Stimulated activated CD4-positive, alpha-beta T cell treated with anti-CD3 and anti-CD28 coated beads, Interleukin-1b, Interleukin-23, amount 100 ng/mL, for 1 hour (primary cell): ENCODE data around the gene ZMIZ1.
"Not testable (repeated sequence)": the region's sequence is repeated elsewhere in the genome, so short reads cannot be mapped to it uniquely, and the experiment has no call there.

Source experiments
- DNase-seq, 2 donors: peaks; one replicate each; pipeline ENCODE4 v3.0.0-alpha.2; 2020; ENCODE audit warnings: low read depth in 2 of 2

Gene ZMIZ1

DNA sequence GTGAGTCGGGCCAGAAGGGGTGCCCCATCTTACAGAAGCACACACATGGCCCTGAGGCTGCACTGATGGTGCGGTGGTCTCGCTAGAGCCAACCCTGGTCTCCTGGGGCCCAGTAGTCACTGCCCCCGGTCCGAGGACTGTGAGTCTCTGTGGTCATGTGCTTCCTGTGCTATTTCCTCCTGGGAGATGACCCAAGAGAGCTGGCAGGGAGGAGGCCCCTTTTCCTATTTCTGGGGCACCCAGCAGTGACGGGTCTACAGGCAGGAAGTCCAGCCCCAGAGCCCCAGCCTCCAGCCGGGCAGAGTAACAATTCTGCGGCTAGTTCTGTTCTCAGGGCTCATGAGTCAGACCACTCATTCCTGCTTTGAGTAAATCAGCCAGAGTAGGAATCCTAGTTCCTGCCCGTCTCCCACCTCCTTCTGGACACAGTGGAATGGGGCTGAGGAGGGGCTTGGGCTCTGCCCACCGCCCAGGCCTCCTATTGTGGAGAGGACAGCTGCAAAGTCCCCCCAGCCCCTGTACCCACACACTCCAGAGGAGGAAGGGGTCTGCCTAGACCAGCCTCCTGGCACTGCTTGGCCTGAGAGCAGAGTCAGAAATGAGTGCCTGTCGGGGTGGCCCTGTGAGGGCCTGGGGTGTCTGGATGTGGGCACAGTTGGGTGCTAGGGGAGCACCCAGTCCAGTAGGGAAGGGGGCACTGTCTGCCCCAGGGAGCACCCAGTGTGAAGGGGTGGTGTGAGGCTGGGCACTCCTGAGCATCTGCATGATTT is 198.0 kb downstream of the ZMIZ1 start:
- DNase-seq, result no peak

- DNase-seq, result no peak
Observed at GRCh38 chr10:79267499-79267898, 198.7 kb downstream of the ZMIZ1 start.

DNA sequence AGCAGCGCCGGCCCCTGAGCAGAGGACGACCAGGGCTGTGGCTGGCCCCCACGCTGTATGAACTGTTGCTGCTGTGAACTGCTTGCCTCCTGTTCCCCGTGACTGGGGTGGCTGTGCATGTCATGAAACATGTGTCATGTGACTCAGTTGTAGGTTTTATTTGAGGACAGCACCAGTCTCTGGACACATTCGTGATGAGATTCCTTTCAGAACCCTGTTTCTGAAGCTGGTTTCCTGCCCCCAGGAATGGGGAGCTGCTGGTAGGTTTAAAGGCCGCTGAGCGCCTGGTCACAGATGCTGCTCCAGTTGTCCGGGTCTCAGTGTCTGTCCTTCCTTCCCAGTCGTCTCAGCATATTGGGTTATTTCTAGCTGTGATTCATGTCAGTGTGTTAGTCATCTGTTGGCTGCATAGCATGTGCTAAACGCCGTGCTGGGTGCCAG is 199.4 kb downstream of the ZMIZ1 start:
- no peak for DNase-seq

DNA sequence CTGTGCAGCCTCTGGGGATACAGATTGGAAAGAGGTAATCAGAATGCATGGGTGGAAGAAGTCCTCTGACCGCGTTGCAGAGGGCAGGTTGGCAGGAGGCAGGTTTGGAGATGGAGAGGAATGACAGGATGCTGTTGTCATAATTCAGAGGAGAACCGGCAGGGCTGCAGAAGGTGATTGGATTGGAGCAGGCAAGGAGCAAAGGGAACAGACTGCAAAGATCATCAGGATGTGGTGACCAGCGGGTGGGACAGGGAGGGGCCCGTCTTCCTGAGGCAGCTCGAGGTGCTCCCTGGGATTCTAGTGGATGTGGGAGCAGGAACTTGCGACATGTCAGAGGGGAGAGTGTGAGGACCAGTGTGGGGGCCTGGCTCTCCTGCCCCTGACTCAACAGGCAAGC is 200.0 kb downstream of the ZMIZ1 start:
- no peak for DNase-seq

DNA sequence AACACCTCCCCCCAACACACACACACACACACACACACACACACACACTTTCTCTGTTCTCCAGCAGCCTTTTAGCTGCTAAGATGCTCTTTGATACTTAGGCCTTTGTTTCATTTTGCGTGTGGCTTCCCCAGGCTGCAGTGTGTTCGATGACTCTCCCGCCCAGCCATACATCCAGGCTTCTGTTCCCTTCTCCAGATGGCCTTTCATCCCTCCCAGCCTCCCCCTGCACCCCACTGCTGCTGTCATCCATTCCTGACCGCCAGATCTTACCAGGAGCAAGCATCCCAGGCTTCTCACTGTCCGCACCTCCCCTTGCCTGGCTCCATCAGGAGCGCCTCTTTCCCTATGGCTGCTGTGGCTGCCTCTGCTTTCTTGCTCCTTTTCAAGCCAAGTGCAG is 200.7 kb downstream of the ZMIZ1 start:
- no peak for DNase-seq

DNA sequence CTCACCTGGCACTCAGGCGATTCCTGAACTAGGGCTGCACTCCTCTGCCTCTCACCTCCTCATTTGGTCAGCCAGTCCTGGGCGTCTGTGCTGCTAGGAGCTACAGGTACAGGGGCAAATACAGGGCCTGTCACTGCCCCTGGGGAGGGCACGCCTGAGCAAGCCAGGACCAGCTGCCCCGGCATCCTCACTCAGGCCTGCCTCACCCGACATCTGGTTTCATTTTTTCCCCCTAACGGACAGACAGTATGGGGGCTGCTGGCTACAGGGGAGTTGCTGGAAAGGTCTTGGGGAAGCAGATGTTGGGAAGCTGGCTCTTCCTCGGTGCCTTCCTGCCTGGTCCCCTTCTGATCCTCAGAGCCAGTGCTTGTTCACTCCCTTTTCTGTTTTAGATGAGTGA is 201.2 kb downstream of the ZMIZ1 start:
- DNase-seq, result no peak

DNA sequence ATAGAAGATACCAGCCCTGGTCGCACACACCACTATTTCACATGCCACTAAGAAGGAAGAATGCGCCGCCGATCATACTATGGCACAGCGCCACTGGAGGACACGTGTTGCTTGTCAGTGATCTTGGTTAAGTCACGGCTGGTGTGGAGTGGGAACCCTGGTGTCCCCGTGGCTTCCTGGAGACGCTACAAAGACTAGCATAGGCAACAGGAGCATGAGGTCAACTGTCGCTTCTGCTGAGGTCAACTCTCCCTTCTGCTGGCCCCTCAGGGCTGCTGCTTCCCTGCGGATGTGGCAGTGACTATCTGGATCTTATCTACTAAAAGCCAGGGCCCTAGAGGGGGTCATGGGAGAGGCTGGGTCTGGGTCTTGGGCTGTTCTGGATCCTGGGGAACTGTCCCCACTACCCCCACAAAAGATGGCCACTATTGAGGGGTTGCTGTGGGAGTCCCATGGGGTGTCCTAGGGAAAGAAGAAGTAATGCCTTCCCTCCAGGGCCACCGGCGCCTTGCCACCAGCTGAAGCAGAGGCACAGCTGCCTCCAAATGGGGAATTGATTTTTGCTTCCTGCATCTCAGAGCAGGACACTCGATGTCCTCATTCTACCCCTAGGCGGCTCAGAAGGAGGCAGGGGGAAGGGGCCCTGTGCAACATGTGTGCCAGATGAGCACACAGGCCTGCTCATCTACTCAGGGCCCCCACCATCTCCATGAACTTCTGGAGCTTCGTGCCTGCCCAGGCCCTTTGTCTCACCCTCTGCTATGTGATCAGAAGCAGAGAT is 201.9 kb downstream of the ZMIZ1 start:
- DNase-seq, result no peak

DNA sequence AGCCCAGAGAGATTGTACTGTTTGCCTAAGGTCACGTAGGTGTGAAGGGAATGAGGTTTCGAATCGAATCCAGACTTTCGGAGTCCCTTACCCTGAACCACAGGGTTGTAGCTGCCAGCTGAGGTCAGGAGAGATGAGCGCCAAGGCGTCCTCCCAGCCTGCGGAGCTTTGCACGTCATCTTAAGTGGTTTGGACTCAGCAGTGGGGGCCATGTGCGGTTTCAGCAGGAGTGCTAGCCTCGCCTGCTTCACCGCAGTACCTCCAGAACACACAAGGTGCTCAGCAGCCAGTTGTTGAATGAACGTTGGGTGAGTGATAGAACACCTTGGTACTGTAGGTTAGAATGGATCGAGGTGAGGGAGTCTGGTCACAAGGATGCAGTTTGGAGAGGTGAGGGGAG is 203.6 kb downstream of the ZMIZ1 start:
- DNase-seq, result no peak

- DNase-seq, result no peak
Observed at GRCh38 chr10:79273604-79274003, 204.8 kb downstream of the ZMIZ1 start.

DNA sequence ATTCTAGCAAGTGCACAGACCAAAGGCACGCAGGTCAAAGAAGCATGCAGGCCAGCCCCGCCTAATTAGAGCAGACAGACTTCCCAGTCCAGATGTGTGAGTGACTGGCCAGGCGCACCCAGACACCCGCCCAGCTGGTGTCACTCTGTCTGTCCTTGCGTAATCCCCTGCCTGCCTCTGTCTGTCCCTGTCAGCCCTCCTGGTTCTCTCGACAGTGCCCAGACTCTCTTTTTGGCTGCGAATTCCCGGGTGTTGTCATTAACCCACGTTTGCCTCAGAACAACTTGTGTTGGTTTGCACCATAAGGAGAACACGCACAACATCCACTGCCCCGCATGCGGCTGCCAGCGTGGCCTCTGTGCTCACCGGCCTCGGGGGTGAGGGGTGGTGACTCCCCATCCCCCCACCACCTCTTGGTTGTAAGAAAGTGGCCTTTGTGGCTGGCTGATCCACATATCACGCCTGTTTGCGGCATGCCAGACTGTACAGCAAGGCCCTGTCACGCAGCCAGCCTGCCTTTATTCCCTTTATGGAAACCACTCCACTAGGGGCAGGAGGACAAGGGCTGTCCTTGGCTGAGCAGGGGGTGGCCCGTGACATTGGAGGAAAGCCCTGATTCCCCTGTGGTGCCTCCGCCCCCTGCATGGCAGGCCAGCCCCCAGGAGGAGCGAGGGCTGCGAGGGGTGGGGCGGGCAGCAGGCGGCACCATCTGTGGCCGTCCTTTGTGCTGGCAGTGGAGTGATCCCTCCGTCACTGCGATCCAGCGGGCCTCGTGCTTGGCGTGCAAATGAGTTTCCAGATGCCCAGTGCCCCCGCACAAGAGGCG is 205.7 kb downstream of the ZMIZ1 start:
- DNase-seq, result no peak

- no peak for DNase-seq
Observed at GRCh38 chr10:79275105-79275430, 206.3 kb downstream of the ZMIZ1 start.

DNA sequence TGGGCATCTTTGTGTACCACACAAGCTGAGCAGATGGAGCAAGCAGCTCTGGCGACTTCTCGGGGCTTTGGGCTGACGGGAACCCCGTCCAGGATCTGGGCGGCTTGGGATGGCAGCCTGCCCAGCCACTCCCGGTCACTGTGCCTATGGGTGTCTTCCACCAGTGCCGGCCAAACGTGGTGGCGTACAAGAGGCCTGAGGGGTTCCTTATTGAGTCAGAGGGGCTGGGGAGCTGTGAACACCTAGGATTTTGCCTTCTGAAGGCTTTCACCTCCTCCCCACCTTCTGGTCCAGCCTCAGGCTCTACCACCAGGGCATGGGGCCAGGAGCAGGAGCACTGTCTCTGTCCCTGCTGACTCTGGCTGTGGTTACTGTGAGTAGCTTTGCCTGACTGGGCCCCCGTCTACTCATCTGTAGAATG is 206.7 kb downstream of the ZMIZ1 start:
- DNase-seq, result no peak

GRCh38 chr10:79277579-79278269 is 209.0 kb downstream of the ZMIZ1 start:
- DNase-seq, result no peak

DNA sequence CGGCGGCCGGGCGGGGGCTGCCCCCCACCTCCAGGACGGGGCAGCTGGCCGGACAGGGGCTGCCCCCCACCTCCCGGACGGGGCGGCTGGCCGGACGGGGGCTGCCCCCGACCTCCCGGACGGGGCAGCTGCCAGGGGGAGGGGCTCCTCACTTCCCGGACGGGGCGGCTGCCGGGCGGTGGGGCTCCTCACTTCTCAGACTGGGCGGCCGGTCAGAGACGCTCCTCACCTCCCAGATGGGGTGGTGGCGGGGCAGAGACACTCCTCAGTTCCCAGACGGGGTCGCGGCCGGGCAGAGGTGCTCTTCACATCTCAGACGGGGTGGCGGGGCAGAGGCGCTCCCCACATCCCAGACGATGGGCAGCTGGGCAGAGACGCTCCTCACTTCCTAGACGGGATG is 210.3 kb downstream of the ZMIZ1 start:
- not testable (repeated sequence) for DNase-seq

- DNase-seq, result no peak
Observed at GRCh38 chr10:79280956-79281355, 212.2 kb downstream of the ZMIZ1 start.

DNA sequence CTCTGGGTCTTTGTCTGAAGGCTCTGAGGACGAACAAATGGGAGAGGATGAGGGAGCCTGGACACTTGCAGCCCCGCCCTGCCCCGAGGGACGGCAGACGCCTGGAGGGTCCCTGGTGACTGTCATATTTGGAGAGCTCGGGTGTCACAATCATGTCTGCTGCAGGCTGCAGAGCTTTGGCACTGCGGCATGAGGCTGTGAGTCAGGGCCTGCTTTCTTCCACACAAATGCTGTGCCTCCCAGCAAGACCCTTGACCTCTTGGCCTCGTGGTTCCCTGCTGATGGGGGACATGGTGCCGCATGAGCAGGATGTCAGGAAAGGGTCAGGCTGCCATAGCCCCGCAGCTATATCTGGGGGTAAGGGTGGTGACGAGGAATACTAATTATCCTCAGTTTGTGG is 213.6 kb downstream of the ZMIZ1 start:
- no peak for DNase-seq

DNA sequence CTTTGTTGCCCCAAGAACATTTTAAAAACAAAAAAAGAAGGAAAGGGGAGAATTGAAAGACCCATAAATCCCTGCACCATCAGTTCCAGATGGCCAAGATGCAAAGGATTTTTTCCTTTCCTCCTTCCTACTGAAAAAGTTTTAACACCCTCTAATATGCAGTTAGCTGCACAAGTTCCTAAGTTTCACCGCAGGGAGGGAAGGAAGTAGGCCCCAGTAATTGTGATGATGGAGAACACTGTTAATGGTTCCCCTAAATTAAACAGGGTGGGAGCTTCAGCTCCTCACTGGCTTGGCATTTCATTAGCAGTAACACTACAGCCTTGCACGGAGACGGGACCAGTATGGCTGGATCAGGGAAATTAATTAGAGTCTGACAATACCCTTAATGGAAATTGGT is 214.8 kb downstream of the ZMIZ1 start:
- no peak for DNase-seq

DNA sequence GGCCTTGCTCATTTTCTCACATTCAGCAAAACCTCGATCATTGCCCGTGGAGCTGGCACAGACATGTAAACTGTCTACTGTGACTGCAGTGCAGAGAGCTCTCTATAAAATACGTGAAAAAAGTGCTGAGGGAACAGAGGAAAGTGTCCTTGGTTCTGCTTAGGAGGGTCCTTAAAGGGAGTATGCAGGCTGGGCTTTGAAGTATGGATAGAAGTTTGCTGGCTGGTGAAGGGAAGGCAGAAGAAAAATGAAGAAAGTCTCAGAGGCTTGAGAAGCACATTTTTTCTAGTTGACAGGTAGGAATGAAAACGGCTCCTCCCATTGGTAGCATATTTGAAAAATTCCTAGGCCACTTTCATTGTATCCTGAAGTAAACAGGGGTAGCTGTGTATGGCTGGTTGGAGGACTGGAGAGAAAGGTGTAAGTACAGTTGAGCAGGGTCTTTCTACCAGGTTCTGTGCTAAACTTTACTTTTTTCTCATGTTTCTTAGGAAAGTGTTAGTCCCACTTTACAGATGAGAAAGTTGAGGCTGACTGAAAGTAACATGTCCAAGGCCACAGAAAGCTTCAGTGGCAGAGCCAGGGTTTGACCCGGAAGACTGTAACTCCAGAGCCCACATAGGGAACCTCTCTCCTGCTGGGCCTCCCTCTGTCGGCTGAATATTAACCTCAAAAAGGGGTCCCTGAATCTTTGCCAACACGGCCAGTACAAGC is 215.5 kb downstream of the ZMIZ1 start:
- no peak for DNase-seq

GRCh38 chr10:79285315-79286197 is 216.8 kb downstream of the ZMIZ1 start:
- no peak for DNase-seq

GRCh38 chr10:79286318-79286951 is 217.7 kb downstream of the ZMIZ1 start:
- DNase-seq, result peak; percentile 49 to 54
